Heart left ventricle (tissue), 13 donors: ENCODE measurements around the gene ZNF865.

Experiments
- POLR2A ChIP-seq, 2 donors: fragments of 450-650 bp; IDR thresholded peaks; one replicate each; pipeline ENCODE4 v1.6.1; 2017; ENCODE audit warnings: antibody characterized with exemption in 2 of 2, mild to moderate bottlenecking in 2 of 2, moderate library complexity in 2 of 2
- TF ChIP-seq, protein P1 (sequence below), 12 donors: fragments of 200-600 bp; sonication (generic) in 4 of 12; IDR thresholded peaks; one replicate each; pipeline versions ENCODE4 v1.5.0 to v1.8.0; 2018 to 2022; ENCODE audit warnings: antibody characterized with exemption in 12 of 12, mild to moderate bottlenecking in 5 of 12
- donor health status: ischemic (EF 13 %, LVEDD 7.1; RV severe dilation, severe dysfunction).
- donor health status: DM: no; HTN: yes; CAD: no.
- donor health status: DM: no; HTN: no; CAD: no.
- donor health status: ischemic (EF 25% LVEDD 6.9; RV normal size, moderate dysfunction).
- donor health status: ischemic (EF 25% LVEDD 5.7; RV mildly dilated, moderate dysfunction).
- donor health status: ischemic (EF 35%, LVEDD 5.7; RV mildly dilated, moderate dysfunction).
- donor health status: nonischemic (EF 11% LVEDD 7.7; RV severe dilation, severe dysfunction).
- donor health status: DM: yes; HTN: yes; CAD: no.
- donor health status: PGD.
- donor health status: ischemic (EF 29% LVEDD 5.4; RV normal size, mild dysfunction).
- donor health status: nonischemic (EF 23%, LVEDD 6.1; RV moderate dilation, normal function).

DNA sequence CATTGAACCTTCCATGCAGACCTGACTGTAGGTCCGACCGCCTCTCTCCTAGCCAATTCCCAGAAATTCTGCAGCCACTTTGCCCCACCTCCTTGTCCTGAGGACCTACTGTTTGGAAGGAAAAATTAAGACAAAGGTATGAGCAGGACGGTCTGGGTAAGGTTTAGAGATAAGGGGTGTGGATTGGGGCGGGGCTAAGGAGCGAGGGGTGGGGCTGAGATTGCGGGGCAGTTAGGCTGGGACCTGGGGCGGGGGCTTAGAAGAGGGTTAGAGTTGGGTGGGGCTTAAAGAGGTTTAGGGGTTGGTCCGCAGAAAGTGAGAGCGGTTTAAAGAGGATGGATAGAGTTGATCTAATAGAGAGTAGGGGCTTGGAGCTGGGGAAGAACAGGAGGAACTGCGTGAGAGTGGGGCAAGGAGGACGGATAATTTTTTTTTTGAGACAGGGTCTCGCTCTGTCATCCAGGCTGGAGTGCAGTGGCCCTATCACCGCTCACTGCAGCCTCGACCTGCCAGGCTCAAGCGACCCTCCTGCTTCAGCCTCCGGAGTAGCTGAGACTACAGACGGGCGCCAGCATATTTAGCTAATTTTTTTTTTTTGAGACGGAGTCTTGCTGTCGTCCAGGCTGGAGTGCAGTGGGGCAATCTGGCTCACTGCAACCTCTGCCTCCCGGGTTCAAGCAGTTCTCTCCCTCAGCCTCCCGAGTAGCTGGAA lies 1.7 kb upstream of the ZNF865 start:
- TF ChIP-seq, protein P1, sequence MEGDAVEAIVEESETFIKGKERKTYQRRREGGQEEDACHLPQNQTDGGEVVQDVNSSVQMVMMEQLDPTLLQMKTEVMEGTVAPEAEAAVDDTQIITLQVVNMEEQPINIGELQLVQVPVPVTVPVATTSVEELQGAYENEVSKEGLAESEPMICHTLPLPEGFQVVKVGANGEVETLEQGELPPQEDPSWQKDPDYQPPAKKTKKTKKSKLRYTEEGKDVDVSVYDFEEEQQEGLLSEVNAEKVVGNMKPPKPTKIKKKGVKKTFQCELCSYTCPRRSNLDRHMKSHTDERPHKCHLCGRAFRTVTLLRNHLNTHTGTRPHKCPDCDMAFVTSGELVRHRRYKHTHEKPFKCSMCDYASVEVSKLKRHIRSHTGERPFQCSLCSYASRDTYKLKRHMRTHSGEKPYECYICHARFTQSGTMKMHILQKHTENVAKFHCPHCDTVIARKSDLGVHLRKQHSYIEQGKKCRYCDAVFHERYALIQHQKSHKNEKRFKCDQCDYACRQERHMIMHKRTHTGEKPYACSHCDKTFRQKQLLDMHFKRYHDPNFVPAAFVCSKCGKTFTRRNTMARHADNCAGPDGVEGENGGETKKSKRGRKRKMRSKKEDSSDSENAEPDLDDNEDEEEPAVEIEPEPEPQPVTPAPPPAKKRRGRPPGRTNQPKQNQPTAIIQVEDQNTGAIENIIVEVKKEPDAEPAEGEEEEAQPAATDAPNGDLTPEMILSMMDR (IDR thresholded peaks at IDR 0.05), result no peak
- TF ChIP-seq POLR2A (IDR thresholded peaks at IDR 0.05), result no peak
